ENCODE data around the gene PROX2. TPM values are rescaled to one million over a fixed set of nuclear protein-coding genes. Genes with fewer than 3 reads are reported as not detected.

Gene PROX2
- total RNA-seq, 4 donors from 2014 or later, result 0.10 to 0.42 TPM; not detected in 2

GRCh38 chr14:74888164-74889158 is 12.5 kb upstream of the PROX2 start:
- TF ChIP-seq POLR2A (IDR thresholded peaks at IDR 0.05) (no peak), CTCF (IDR thresholded peaks at IDR 0.05) (no peak)
- WGBS, 2 donors, result 52 to 60% methylated on average over 12 of the region's 12 CpGs
- intact Hi-C loops (cut with DNase I; ENCODE audit: low total_unique reads), result no loop called here
- DNase-seq (ENCODE audit: low spot score in 2 of 2), result no peak
- H3K4me3 ChIP-seq (ENCODE audit: low read depth, poor library complexity, severe bottlenecking), result no peak overlapping the region

DNA sequence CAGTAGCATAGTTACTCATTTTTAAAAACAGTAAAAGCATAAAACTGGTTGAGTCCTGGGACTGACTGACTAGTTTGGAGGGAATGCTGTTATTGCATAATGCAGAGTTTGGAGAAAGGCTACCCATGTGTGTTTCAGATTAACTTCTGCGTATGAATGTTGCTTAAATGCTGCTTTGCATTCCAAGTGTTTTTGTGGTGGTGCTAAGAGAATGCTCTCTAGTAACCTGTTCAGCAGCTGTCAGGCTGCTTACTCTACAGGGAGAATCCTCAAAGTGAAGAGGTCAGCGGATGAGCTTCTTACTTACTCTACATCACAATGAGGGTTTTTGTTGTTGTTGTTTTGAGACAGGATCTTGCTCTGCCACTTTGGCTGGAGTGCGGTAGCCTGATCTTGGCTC is 10.1 kb upstream of the PROX2 start:
- TF ChIP-seq POLR2A (IDR thresholded peaks at IDR 0.05), result no peak
- TF ChIP-seq CTCF (IDR thresholded peaks at IDR 0.05), result no peak
- intact Hi-C loops (cut with DNase I; ENCODE audit: low total_unique reads), result no loop called here
- 37 to 44% methylated on average over 3 of the region's 3 CpGs for WGBS, 2 donors
- no peak overlapping the region for H3K4me3 ChIP-seq (ENCODE audit: low read depth, poor library complexity, severe bottlenecking)
- no peak for DNase-seq (ENCODE audit: low spot score in 2 of 2)

- DNase-seq (ENCODE audit: low spot score in 2 of 2), result peak; percentile 45 to 93
- intact Hi-C loops (cut with DNase I; ENCODE audit: low total_unique reads), result no loop called here
- WGBS, 2 donors, result 1% methylated on average over 21 to 35 of the region's 49 CpGs
- peak overlapping the region; percentile 98 for H3K4me3 ChIP-seq (ENCODE audit: low read depth, poor library complexity, severe bottlenecking)
- TF ChIP-seq CTCF (IDR thresholded peaks at IDR 0.05), result no peak
- TF ChIP-seq POLR2A (IDR thresholded peaks at IDR 0.05), result no peak
Measured at GRCh38 chr14:74882103-74882920, 6.4 kb upstream of the PROX2 start.

- peak; percentile 79 to 97 for DNase-seq (ENCODE audit: low spot score in 2 of 2)
- intact Hi-C loops (cut with DNase I; ENCODE audit: low total_unique reads), result no loop called here
- peak within 1 kb of the TSS; percentile 98 for H3K4me3 ChIP-seq (ENCODE audit: low read depth, poor library complexity, severe bottlenecking)
- WGBS, 2 donors, result 0% methylated on average over 30 to 51 of the region's 53 CpGs
- no peak for TF ChIP-seq POLR2A (IDR thresholded peaks at IDR 0.05)
- TF ChIP-seq CTCF (IDR thresholded peaks at IDR 0.05), result no peak
Measured at GRCh38 chr14:74881431-74882102, 5.6 kb upstream of the PROX2 start, which contains the start of gene DLST. TSS of gene DLST (plus strand) at chr14:74881916. CDS start at chr14:74881954, 38 bp downstream.

DNA sequence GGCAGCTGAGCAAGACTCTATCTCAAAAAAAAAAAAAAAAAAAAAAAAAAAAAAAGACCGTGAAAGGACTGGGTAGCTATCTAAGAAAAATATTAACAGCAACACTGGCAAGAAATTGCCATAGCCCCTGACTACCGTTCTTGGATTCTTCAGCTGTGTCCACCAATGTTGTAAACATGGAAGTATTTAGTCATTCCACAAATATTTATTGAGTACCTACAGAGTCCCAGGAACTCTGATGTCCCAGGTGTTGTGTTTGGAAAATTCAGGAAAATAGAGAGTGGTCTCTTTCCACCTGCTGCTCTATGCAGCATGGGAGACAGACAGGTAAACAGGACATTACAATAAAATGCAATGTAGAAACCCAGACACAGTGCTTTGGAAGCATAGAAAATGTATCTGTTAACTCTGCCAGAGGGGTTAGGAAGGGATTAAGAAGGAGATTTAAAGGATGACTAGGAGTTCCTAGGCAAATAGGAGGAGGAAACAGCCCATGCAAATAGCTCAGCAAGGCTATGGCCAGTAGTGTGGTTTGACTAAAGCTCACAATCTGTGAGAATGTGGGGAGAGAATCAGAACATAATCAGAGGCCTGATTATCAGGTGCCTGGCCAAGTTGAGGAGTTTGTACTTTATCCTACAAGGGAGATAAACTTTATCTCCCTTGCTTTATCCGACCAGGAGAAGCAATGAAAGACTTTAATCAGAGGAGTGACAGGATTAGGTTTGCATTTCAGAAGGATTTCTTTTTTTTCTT is 3.7 kb upstream of the PROX2 start:
- TF ChIP-seq CTCF (IDR thresholded peaks at IDR 0.05) (no peak), POLR2A (IDR thresholded peaks at IDR 0.05) (no peak)
- WGBS, 2 donors, result 82 to 91% methylated on average over 3 of the region's 3 CpGs
- DNase-seq (ENCODE audit: low spot score in 2 of 2), result no peak
- intact Hi-C loops (cut with DNase I; ENCODE audit: low total_unique reads), result no loop called here
- H3K4me3 ChIP-seq (ENCODE audit: low read depth, poor library complexity, severe bottlenecking), result no peak overlapping the region

All from lower leg skin (tissue), 4 donors.